A673 (cell line): ENCODE measurements around the gene DAPK2.

Experiments
- CTCF ChIP-seq: fragments of 300-800, 200-600 bp; sonication (generic); conservative IDR thresholded peaks from 2 replicates; pipeline ENCODE4 v1.5.1; 2017; ENCODE audit warnings: low read depth, mild to moderate bottlenecking, antibody characterized with exemption, low read length, moderate library complexity, mixed read lengths
- EZH2 ChIP-seq: fragments of 200-600 bp; sonication (generic); IDR thresholded peaks from 2 replicates; pipeline ENCODE4 v1.6.1; 2017; ENCODE audit warnings: borderline replicate concordance, low read depth, mild to moderate bottlenecking, mixed read lengths, antibody characterized with exemption, low read length; ENCODE audit not compliant: poor library complexity, severe bottlenecking

- no peak for TF ChIP-seq CTCF
- TF ChIP-seq EZH2, result no peak
Measured at GRCh38 chr15:63900306-63900705, 146.0 kb downstream of the DAPK2 start.
